Mucosa of rectum (tissue), 2 donors: ENCODE measurements around the gene C5orf15.
A peak's percentile ranks its signal among the peaks of the same experiment; 100 is the strongest.
"Not testable (repeated sequence)": the region's sequence is repeated elsewhere in the genome, so short reads cannot be mapped to it uniquely, and the experiment has no call there.

ENCODE experiments used
- H3K27ac ChIP-seq, 2 donors: one replicate each; pipeline ENCODE4 v1.7.0; 2013; ENCODE audit warnings: inconsistent platforms in 2 of 2, low read depth in 2 of 2, low read length in 2 of 2
- H3K27me3 ChIP-seq, 2 donors: one replicate each; pipeline ENCODE4 v1.7.0; 2013; ENCODE audit warnings: low read length in 2 of 2; ENCODE audit not compliant: control insufficient read depth in 2 of 2, insufficient read depth in 2 of 2
- H3K36me3 ChIP-seq, 2 donors: one replicate each; pipeline ENCODE4 v1.7.0; 2013; ENCODE audit warnings: low read length in 2 of 2; ENCODE audit not compliant: control insufficient read depth in 2 of 2, insufficient read depth in 2 of 2
- H3K4me1 ChIP-seq, 2 donors: one replicate each; pipeline ENCODE4 v1.7.0; 2013; ENCODE audit warnings: low read length in 2 of 2, mild to moderate bottlenecking in 1 of 2; ENCODE audit not compliant: control insufficient read depth in 2 of 2, insufficient read depth in 2 of 2
- H3K4me3 ChIP-seq, 2 donors: one replicate each; pipeline ENCODE4 v1.7.0; 2013; ENCODE audit warnings: low read length in 2 of 2
- H3K9ac ChIP-seq, 2 donors: one replicate each; pipeline ENCODE4 v1.7.0; 2013; ENCODE audit warnings: low read length in 2 of 2, low read depth in 1 of 2, mild to moderate bottlenecking in 1 of 2
- H3K9me3 ChIP-seq, 2 donors: one replicate each; pipeline ENCODE4 v1.7.0; 2013; ENCODE audit warnings: low read length in 2 of 2; ENCODE audit not compliant: control insufficient read depth in 2 of 2
- donor health status: healthy.
- donor health status: Normal muscosa, but diverticular disease.

C5orf15 gene

DNA sequence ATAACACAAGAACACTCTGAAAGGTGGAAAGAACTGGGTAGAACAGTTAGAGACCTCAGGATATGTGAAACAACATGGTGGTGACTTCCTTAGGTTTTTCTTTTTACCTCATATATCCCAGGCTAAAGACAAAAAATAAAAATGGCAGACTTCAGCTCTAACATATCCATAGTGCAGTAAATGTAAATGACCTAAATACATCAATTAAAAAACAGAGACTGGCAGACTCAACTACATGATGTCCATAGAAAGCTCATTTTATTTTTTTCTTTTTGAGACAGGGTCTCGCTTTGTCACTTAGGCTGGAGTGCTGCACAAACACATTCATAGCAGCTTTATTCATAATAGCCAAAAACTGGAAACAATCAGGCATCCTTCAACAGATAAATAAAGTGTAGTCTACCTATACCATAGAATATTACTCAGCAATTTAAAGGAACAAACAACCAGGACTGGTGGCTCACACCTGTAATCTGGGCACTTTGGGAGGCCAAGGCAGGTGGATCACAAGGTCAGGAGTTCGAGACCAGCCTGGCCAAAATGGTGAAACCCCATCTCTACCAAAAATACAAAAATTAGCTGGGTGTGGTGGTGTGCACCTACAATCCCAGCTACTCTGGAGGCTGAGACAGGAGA lies 4.8 kb downstream of the C5orf15 start:
- Histone ChIP-seq H3K9ac (no peak overlapping the region), H3K4me3 (no peak overlapping the region), H3K27ac (no peak overlapping the region), H3K36me3 (peaks cover 0 to 4% of the 10 kb centered on the region in 2 donors), H3K4me1 (peaks cover 2 to 5% of the 10 kb centered on the region in 2 donors), H3K27me3 (no peaks in the 10 kb centered on the region), H3K9me3 (no peaks in the 10 kb centered on the region)

DNA sequence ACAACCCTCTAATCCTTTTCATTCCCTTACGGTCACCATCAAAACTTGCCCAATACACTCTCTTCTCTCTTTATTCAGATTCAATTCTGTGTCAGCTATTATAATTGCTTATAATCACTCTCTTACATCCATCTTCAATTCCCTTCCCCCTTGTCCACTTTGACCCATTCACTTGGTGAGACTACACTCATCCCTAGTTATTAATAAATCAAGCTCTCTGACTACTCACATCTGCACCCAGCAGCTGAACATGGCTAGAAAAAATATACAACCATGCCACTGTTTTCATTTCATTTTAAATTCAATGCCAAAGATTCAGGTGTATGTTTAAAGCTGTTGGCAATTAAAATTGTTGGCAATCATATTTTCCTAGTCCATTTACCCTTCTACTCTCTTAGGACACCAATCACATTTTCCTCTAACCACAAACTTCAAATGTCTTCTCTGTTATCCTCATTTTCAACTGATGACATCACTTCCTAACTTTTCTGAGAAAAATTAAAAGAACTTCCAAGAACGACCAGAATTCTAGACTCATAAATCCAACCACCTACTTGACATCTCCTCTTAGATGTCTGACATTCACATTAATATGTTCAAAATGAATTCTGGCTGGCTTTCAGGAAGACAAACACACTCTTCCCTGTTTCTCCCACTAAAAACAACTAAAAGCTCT lies 5.5 kb downstream of the C5orf15 start:
- Histone ChIP-seq H3K9ac (no peak overlapping the region), H3K36me3 (peaks cover 0 to 6% of the 10 kb centered on the region in 2 donors), H3K27me3 (no peaks in the 10 kb centered on the region), H3K4me3 (no peak overlapping the region), H3K27ac (no peak overlapping the region), H3K4me1 (peaks cover 2 to 4% of the 10 kb centered on the region in 2 donors), H3K9me3 (no peaks in the 10 kb centered on the region)

DNA sequence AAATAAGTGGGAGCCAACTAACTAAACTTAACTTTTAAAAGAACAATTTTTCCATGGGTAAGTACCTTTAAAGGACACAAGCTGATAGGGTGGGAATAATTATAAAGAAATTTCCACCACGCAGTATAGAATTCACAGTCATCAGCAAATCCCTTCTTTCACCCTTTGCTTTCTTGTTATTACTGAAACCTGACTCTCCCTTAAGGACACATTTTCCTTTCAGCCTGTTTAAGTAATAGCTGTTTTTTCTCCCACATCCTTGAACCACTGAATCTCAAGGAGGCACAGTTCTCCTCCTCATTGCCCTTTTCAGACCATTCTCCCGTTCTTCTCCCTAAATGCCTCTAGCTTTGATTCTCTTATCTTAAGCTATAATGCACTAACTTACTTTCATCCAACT lies 6.3 kb downstream of the C5orf15 start:
- Histone ChIP-seq H3K27me3 (no peaks in the 10 kb centered on the region), H3K9me3 (no peaks in the 10 kb centered on the region), H3K4me1 (peaks cover 0 to under 1% of the 10 kb centered on the region in 2 donors), H3K27ac (no peak overlapping the region), H3K9ac (no peak overlapping the region), H3K4me3 (no peak overlapping the region), H3K36me3 (peaks cover 0 to 11% of the 10 kb centered on the region in 2 donors)

DNA sequence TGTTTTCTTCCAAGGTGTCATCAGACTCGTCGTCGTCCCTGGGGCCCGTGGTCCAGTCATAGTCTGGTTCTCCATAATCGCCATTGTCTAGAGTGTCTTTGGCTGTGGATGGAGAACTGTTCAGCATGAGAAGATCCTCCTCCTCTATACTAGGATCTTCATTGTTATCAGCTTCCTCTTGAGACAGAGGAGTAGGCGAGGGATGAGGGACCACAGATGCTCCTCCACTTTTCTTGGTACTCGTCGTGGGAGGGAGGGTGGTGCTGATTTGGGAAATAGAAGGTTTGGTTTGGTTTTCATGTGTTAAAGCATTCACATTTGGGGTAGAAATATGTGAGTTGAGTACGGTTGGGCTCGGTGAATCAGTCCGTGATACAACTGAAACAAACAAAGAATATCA lies 8.8 kb downstream of the C5orf15 start:
- Histone ChIP-seq H3K27ac (no peak overlapping the region), H3K9me3 (no peaks in the 10 kb centered on the region), H3K4me1 (peaks cover 0 to 3% of the 10 kb centered on the region in 2 donors), H3K36me3 (peaks cover 5 to 19% of the 10 kb centered on the region in 2 donors), H3K27me3 (no peaks in the 10 kb centered on the region), H3K9ac (no peak overlapping the region), H3K4me3 (no peak overlapping the region)

DNA sequence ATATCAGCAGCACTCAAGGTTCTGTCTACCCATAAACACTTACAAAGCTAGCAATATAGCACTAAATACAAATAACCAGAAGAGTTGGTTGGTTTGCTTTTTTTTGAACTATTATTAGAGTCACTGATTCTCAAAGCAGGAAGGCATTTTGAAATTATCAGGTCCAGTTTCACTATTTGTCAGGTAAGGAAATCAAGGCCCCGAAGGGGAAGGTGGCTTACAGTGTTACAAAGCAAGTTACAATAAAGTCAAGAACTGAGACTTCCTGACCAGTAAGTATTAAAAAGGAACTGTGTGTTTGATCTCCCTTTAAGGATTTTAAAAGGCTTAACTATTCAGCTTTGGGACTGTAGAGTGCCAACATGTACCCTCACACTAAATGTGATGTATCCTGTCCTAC lies 10.8 kb downstream of the C5orf15 start:
- peaks cover 0 to 6% of the 10 kb centered on the region in 2 donors for H3K4me1 ChIP-seq
- no peak overlapping the region for H3K9ac ChIP-seq
- H3K4me3 ChIP-seq: no peak overlapping the region
- H3K36me3 ChIP-seq: peaks cover 5 to 23% of the 10 kb centered on the region in 2 donors
- no peaks in the 10 kb centered on the region for H3K27me3 ChIP-seq
- H3K27ac ChIP-seq: no peak overlapping the region
- H3K9me3 ChIP-seq: no peaks in the 10 kb centered on the region

DNA sequence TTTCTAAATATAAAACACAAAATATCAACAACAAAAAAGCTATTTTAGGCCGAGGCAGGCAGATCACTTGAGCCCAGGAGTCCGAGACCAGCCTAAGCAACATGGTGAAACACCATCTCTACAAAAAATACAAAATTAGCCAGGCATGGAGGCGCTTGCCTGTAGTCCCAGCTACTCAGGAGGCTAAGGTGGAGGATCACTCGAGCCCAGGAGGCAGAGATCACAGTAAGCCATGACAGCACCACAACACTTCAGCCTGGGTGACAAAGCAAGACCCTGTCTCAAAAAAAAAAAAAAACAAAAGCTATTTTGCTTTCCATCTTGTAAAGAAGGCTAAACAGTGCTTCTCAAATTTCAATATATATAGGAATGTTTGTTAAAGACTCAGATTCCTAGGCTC lies 11.3 kb downstream of the C5orf15 start:
- Histone ChIP-seq H3K9me3 (no peaks in the 10 kb centered on the region), H3K36me3 (peaks cover 5 to 23% of the 10 kb centered on the region in 2 donors), H3K9ac (no peak overlapping the region), H3K27ac (no peak overlapping the region), H3K27me3 (no peaks in the 10 kb centered on the region), H3K4me1 (peaks cover 0 to 6% of the 10 kb centered on the region in 2 donors), H3K4me3 (no peak overlapping the region)

DNA sequence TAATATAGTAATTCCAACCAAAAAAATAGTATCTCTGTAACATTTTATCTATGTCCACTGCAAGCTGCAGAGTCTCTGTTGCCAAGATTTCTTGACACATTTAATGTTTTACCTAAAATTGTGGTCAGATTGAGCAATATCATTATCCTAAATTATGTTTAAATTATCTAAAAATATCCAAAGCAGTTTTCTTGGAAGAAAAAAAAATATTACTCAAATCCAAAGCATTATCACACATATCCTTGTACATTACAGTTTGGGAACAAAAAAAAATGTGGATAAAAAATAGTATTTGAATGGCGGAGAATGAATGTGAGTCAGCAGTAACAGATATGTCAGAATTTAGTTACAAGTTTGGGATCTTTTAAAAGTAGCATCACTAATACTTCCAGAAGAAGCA lies 12.2 kb downstream of the C5orf15 start:
- H3K9me3 ChIP-seq, H3K27ac ChIP-seq, H3K4me1 ChIP-seq, H3K4me3 ChIP-seq, H3K27me3 ChIP-seq, H3K9ac ChIP-seq: not testable (repeated sequence)
- peaks cover 5 to 23% of the 10 kb centered on the region in 2 donors for H3K36me3 ChIP-seq

DNA sequence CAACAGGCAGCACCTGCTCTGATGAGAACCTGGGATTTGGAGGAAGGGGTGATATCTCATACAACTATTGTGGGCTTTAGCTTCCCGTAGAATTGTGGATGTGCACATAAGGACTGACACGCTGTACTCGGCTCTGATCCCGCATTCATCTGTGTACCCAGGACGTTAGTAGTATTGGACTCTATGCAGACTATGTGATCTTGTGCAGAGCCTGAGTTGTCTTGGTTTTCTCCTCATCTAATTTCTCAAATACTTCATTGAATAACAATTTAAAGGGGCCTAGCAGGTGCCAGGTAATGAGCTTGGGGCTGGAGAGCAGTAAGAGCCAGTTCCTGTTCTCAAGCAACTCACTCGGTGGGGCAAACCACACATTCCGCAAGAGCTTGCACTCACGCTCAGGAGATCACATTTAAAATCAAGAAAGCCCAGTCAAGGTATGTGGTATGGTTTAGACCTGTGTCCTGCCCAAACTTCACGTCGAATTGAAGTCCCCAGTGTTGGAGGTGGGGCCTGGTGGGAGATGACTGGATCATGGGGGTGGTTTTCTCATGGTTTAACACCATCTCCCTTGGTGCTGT lies 14.8 kb downstream of the C5orf15 start:
- Histone ChIP-seq H3K4me3 (no peak overlapping the region), H3K9ac (no peak overlapping the region), H3K9me3 (no peaks in the 10 kb centered on the region), H3K27ac (peak overlapping the region; percentile 40 to 47), H3K36me3 (peaks cover 5 to 19% of the 10 kb centered on the region in 2 donors), H3K27me3 (no peaks in the 10 kb centered on the region), H3K4me1 (peaks cover 0 to 6% of the 10 kb centered on the region in 2 donors)

DNA sequence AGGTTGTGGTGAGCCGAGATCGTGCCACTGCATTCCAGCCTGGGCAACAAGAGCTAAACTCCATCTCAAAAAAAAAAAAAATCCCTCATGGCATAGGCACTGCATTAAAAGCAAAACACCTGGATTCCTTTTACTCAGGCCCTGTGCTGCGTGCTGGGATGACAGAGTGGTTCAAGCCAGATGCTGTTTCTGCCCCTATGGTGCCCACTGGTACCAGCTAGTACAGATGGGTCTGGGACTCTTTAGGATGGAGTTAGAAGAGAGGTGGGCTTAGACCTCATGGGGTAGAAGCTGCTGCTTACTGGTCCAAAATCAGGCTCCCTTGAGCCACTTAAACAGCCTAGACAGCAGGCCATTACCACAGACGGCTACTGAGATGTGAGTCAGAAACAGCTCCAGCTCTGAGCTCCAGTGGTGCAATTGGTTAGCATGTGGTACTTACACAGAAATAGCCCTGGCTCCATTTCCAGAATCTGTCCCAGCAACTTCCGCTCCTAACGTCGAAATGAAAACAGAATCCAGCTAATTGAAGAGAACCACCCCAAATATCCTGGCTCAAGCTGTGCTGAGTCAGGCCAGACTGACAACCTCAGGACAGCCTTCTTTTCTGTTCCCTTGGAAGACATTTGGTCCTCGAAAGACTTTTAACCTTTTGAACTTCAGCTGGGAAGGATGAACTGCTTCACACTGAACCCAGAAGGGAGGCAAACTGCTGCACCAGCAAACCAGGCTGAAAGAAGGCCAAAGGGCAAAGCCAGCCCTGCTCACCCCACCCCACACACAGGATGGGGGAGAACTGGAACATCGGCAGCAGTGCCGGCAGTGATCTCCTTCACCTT lies 15.5 kb downstream of the C5orf15 start:
- H3K9ac ChIP-seq: no peak overlapping the region
- H3K4me3 ChIP-seq: no peak overlapping the region
- no peaks in the 10 kb centered on the region for H3K9me3 ChIP-seq
- peaks cover 0 to 6% of the 10 kb centered on the region in 2 donors for H3K4me1 ChIP-seq
- H3K36me3 ChIP-seq: peaks cover 5 to 17% of the 10 kb centered on the region in 2 donors
- peak overlapping the region; percentile 40 to 47 for H3K27ac ChIP-seq
- no peaks in the 10 kb centered on the region for H3K27me3 ChIP-seq
